Mammary epithelial cell (primary cell): ENCODE data around the gene STARD13.

Source experiments
- EZH2 ChIP-seq: IDR thresholded peaks from 2 replicates; pipeline ENCODE4 v1.6.1; 2012; ENCODE audit warnings: low read length, inconsistent platforms, borderline replicate concordance
- TF ChIP-seq, protein P1 (sequence below), 2 donors: IDR thresholded peaks in 1 of 2; conservative IDR thresholded peaks in 1 of 2; 2 replicates each; pipeline ENCODE4 v1.5.1; 2011 to 2012; ENCODE audit warnings: inconsistent platforms in 2 of 2, low read length in 2 of 2, mild to moderate bottlenecking in 2 of 2, control low read depth in 1 of 2, low read depth in 1 of 2; ENCODE audit not compliant: insufficient read depth in 1 of 2; ENCODE audit errors: extremely low read depth in 1 of 2

GRCh38 chr13:33231339-33231738 is 54.2 kb downstream of the STARD13 start:
- TF ChIP-seq, protein P1, sequence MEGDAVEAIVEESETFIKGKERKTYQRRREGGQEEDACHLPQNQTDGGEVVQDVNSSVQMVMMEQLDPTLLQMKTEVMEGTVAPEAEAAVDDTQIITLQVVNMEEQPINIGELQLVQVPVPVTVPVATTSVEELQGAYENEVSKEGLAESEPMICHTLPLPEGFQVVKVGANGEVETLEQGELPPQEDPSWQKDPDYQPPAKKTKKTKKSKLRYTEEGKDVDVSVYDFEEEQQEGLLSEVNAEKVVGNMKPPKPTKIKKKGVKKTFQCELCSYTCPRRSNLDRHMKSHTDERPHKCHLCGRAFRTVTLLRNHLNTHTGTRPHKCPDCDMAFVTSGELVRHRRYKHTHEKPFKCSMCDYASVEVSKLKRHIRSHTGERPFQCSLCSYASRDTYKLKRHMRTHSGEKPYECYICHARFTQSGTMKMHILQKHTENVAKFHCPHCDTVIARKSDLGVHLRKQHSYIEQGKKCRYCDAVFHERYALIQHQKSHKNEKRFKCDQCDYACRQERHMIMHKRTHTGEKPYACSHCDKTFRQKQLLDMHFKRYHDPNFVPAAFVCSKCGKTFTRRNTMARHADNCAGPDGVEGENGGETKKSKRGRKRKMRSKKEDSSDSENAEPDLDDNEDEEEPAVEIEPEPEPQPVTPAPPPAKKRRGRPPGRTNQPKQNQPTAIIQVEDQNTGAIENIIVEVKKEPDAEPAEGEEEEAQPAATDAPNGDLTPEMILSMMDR (conservative IDR thresholded peaks at IDR 0.05 in 1 of 2, IDR thresholded peaks at IDR 0.05 in 1 of 2; ENCODE audit: extremely low read depth in 1 of 2, insufficient read depth in 1 of 2, low read depth in 1 of 2, low read length in 2 of 2), result no peak
- no peak for TF ChIP-seq EZH2
